GF-D8 (cell line): Measurements from ENCODE around the gene VGLL4.

ENCODE experiments used
- DNase-seq: peaks from one replicate; lab custom pipeline; 2025; lab: John Stamatoyannopoulos, UW

VGLL4 gene

DNA sequence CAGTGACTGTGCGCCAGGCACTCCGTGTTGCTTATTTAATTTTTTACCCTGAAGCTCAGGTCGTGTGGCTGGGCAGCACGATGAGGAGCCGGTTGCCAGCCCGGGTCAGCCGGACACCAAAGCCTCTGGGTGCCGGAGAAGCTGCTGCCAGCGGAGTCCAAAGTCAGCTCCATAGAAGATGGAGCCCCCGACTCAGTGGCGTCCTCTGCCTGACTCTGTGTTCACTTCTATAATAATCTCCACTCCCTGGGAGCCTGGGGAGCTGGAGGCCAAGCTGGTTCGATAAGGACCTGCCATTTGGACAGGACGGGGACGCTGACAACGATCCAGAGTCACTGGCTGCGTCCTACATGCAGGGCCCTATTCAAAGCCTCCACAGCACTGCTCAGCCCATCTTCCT lies 78.6 kb downstream of the VGLL4 start:
- DNase-seq = no peak

DNA sequence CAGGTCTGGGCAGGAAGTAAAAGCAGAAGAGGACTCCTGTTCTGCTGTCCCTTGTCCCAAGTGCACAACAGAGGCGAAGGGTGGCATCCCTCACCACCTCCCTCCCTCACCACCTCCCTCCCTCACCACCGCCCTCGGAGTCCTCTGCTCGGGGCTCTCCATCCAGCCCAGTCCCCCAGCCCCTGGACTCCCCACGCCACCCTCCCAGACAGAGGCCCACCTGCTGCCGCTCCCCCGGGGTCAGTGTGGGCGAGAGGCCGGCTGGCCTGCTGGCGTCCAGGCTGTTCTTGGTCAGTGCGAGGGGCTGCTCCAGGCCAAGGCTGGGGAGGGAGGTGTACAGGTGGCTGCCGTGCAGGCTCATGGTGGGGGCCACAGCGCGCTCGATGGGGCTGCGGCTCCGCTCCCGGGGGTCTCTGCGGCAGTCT lies 79.1 kb downstream of the VGLL4 start:
- DNase-seq = no peak

DNA sequence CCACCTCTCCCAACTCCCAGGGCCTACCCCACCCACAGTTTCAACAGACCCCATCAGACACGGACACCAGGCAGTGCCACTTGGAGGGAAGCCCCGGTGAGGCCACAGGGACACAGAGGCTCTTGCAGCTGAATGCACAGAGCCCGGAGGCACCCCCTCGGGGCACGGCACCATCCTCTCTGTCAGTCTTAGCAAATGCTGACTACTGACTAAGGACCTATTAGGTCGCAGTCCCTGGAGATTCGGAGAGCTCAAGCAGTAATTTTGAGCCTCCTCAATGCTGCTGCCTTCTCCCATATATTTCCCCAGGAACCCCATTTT lies 79.9 kb downstream of the VGLL4 start:
- DNase-seq = no peak

DNA sequence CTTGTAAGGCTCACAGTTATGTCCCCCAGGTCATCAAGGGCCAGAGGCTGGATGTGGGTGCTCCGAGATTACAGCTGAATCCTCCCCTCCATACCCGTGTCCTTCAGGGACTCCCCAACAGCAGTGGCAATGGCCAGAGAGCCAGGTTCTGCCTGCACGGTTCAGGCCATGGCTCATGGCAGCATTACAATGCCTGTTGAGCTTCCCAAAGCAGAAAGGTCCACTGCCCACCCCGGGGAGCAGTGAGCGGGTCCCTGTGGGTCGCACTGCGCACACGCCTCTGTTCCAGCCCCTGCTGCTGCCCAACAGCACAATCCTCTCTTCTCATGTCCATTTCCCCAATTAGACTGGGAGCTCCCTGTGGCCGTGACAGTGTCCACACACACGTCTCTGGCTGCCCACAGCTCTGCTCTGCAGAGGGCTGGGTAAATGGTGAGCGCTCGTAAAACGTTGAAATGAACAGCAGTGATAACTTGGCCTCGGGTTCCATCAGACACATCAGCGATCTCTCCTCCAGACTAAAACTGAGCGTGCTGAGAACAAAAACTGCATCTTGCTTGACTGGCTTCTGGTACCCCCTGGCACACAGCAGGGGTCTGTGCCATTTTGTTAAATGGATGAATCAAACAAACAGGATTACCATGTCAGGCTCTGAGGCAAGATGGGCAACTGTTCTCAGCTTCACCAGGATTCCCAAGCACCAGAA lies 80.4 kb downstream of the VGLL4 start:
- no peak for DNase-seq

DNA sequence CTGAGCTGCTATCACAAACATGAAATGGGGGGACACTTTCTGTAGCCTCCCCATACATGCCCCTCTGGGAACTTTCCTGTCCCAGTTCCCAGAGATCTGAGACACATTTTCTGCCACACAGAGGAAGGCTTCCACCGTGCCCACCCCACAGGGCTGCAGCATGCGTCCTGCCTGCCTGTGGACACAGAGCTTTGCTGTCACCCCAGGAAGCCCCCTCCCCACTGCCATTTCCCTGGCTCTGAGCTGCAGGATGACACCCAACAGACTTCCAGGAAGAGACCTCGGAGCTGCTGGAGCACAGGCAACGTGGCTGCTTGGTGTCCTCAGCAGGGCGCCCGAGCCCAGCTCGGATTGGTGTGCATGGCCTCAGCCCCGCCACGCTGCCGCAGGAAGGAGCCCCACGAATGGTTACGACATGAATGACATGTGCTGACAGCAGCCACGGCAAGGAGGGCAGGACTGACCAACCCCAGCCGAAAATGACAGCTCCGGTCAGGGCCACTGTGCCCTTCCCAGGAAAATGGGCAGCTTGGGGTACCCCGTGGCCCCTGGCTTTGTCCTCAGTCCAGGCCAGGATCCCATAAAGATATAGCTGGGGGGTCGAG lies 81.3 kb downstream of the VGLL4 start:
- DNase-seq = no peak

DNA sequence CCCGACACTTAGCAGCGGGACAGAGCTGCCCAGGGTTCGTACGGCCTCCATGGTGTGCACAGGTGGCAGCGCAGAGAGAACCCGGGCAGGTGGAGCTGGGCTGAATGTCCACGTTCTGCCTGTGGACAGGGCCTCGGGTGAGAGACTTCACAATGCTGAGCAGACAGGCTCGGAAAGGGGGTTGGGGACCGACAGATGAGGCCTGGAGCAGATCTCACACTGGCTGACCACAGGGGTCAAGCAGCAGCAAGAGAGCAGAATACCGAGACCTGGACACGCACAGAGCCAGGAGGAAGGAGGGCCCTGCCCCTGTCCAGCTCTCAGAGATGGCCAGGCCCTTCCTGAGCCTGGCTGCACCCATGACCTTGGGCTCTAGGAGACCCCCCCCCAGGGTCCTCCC lies 83.0 kb downstream of the VGLL4 start:
- DNase-seq = no peak

DNA sequence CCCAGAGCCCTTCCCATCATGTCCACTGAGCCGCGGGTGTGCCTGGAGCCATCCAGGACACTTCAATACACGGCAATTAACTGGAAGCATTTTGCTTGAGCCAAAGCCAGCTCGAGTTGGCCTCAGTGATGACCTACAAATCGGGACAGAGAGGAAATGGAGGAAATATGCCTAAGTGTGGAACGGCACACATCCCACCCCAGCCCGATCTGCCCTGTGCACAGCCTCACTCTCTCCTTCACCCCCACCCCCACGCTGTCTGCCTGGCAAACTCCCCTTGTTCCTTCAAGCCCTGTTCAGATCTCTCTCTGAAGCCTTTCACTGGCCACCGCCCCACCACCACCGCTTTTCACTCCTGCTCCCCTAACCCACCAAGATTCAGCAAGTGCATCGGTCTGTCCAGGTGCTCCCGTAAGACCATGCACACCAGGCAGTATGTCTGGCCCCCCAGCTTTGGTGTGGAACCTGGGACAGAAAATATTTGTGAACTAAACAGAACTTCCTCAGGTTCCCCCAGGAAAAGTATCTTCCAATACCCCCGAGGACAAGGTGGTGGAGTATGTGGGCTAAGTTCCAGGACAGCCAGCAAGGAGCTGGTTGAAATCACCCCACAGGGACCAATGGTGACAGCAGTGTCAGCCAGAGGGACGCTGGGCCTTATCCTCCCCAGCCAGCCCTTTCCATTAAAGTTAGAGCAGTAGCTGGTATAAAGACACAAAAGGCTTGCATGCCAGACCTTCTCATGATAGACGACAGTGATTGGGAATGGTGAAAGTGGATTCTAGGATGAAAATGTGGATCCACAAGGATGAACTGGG lies 83.7 kb downstream of the VGLL4 start:
- no peak for DNase-seq

DNA sequence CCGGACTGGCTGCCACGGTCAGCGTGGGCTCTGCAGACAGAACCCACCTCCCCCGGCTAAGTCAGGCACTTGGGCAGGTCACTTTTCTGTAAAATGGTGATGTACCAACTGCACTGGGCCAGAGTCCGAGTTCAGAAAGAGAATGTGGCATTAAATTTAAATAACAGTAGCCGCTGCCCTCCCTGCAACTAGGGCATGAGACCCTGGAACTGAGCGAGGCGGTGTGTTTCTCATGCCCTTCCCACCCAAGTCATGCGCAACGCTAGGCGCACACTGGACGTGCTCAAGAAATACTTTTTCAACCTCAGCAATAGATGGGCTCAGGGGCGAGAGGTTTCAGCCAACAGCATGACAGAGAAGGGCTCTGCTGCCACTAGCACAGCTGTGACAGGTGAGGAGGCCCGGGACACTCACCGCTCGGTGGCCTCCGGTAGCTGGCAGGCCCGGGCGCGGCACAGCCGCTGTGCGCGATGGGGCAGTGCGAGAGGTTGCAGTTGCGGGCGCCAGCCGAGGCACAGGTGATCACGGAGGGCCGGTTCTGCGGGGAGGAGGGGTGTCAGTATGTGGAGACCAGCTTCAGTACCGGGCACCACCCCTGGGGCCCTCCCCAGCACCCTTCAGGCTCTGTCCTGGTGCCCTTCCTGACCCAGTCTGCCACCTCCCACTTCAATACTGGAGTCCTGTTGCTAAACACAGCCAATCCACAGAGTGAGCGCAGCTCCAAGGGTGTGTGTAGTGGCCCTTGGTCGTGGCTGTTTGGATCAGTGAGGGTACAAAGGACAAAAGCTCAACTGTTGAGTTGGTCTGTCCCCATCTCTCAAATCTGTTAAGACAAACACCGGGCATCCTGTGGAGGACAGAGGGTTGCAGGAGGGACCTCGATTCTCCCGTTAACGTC lies 84.5 kb downstream of the VGLL4 start:
- no peak for DNase-seq

DNA sequence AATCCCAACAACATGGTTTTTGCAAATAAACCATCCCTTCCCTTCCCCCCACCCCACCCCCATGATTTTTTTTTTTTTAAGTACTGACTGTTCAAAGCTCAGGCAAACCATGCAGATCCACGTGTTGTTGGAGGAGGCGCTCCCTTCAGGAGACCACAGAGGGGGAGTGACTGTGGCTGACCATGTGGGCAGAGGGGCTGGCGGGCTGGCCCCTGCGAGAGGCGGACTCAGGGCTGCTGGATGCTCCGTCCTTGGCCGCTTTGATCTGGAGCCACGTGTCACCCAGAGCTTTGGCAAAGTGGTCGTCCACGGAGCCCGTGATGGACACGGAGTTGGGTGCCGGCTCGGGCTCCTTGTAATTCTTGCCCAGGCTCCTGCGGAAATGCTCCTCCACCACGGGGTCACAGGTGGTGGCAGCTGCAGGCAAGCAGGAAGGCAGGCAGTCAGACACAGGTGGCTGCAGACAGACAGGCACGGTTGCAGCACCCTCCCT lies 85.3 kb downstream of the VGLL4 start:
- DNase-seq = no peak

DNA sequence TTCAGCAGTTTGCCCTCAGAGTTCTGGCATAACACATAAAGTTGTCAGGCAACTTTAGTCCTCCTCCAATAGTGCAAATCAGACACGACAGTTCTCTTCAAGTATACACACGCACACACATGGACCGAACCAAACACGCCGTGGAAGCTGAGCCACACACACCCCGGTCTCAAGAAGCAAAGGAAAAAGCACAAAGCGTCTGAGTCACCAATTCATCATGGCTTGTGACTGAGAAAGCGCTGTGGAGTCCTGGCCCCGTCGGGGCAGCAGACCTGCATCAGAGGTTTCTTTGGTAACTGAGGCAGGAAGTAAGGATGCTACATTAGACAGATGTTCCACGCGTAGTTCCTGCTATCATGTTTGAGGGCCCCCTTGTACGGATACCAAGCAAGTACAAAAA lies 85.7 kb downstream of the VGLL4 start:
- no peak for DNase-seq

DNA sequence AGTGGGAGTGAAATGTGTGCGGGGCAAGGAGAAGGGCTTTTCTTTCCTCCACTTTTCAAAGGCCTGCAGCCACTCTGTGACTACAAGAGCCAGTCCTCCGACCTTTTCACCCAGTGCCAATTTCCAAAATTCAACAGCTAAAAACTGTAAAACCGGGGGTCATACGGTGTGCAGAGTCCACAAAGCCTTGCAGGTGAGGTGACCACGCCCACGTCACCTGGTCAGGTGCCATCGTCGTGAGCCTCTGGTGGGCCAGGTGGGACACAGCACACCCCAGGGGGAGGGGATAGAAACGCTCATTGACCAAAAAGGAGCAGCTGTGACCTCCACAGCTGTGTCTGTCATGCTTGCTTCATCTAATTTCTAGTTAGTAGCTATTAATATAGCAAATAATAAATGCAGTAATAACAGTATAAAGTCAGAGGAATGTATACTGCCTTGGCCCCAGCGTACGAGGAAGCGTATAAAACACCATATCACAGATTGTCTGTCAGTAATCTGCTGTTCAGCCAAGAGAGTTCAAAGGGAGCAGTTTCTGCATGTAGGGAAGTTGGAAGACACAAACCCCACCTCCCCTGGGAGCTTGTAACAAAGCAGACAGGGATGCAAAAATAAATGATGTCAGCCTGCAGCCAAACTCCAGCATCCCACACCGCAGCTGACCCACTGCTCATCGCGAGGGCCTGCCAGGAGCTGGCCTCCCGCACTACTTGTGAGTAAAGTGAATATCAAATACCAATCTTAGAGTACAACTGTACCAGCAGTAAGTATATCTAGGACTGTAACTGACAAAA lies 86.7 kb downstream of the VGLL4 start:
- DNase-seq = no peak

DNA sequence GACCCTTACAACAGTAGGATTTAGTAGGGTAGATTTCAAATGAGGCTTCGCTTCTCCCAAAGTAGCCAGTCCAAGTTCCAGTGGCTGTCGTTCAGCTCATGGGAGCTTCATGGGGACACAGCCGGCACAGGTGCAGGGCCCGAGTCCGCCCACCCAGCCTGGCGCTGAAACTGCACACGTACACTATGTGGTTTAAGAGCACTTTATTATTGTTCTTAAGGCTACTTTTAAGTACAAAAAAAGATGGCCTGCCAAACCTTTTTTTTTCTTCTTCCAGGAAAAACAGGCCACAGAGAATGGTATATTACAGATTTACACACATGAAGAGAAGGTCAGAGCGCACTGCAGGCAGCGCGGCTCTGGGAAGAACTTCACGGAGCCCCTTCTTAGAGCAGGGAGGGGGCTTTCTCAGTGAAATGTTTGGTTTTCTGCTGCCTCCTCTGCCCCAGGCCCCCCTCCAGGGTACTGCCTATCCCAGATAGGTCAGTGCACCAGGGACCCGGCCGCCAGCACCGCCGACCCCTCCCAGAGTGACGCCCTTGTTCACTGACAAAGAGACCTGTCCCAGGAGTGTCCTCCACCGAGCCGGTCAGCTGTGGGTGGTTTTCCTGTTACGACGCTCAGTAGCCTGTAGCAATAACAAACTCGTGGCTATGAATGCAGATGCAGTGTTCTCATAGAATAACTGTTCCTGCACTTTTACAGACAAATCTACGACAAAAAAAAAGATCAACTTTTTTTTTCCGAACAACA lies 87.7 kb downstream of the VGLL4 start:
- DNase-seq = no peak

DNA sequence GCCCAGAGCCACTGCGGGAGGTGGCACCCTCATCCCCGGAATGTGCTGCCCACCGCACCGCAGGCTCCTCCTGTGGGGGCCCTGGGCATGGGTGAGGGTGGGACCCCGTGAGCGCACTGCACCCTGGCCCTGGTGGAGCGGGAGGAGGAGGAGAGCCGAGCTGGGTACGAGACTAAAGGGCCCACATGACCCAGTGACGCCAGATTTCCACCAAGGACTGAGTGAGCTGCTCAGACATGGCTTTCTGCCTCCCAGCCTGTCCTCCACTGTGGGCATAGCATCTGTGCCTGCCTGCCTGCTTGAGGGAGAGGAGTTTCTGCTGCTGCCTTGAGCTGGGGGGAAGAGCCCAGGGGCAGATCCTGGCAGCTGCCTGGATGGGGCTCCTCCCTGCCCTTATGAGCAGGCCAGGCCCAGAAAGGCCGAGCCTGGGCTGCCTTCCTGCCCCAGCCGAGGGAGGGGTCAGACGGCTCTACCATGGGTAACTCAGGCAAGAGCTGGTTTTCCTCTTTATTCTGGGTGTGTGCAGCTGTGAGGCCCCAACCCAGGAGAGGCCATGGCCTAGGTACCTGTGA lies 88.4 kb downstream of the VGLL4 start:
- no peak for DNase-seq

DNA sequence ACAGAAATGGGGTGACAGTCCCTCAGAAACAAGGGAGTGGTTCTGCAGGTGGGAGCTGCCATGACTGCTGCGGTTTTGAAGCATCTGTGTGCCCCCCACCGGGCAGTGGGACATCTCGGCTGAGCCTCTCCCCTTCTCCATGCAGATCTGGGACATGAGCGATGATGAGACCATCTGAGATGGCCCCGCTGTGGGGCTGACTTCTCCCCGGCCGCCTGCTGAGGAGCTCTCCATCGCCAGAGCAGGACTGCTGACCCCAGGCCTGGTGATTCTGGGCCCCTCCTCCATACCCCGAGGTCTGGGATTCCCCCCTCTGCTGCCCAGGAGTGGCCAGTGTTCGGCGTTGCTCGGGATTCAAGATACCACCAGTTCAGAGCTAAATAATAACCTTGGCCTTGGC lies 89.0 kb downstream of the VGLL4 start:
- no peak for DNase-seq

DNA sequence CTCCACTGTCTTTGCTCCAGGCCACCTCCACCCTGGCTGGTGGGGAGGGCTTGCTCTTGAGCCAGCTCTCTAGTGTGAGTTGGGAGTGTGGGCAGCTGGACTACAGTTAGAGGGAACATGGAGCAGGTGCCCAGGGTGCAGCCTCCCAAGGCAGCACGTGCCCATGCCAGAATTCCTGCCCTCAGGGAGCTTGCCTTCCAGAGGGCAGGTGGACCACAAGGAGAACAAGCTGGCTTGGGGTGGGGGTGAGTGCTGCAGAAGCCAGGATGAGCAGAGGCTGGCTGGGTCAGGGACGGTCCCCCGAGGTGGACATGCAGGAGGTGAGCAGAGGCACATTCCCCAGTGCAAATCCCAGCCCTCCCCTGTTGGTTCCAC lies 89.5 kb downstream of the VGLL4 start:
- DNase-seq = no peak

DNA sequence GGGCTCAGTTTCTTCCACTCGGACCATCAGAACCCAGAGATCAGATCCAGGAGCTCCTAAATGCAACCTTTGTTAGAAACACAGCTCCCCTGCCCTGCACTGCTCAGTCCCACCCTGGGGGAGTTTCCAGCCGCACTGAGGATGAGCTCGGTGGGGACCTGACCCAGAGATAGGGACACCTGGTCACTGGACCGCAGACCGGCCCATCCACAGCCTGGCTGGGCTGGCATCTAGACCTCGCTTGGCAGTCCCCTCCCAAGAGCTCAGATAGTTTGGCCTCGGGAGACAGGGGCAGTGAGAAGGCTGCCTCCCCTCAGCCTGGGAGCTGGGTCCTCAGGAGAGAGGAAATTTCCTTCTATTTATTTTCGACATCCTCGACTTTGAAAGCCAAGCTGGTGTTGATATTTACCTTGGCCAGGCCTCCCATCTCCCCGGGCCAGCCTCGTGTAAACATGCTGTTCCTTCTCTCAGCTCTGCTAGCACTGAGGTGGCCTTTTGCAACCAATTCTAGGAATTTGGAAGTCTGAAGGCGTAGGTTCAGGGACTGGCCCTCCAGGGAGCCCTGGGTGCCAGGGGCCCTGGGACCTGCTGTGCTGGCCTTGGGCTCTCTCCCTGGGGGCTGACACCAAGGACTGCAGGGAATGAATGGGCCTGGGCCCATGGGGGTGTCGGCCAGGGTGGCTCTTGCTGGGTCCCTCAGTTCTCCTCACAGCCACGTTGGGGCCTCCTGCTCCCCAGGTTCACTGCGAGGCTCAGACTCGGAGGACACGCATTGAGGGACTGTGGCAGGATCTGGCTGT lies 90.1 kb downstream of the VGLL4 start:
- no peak for DNase-seq

DNA sequence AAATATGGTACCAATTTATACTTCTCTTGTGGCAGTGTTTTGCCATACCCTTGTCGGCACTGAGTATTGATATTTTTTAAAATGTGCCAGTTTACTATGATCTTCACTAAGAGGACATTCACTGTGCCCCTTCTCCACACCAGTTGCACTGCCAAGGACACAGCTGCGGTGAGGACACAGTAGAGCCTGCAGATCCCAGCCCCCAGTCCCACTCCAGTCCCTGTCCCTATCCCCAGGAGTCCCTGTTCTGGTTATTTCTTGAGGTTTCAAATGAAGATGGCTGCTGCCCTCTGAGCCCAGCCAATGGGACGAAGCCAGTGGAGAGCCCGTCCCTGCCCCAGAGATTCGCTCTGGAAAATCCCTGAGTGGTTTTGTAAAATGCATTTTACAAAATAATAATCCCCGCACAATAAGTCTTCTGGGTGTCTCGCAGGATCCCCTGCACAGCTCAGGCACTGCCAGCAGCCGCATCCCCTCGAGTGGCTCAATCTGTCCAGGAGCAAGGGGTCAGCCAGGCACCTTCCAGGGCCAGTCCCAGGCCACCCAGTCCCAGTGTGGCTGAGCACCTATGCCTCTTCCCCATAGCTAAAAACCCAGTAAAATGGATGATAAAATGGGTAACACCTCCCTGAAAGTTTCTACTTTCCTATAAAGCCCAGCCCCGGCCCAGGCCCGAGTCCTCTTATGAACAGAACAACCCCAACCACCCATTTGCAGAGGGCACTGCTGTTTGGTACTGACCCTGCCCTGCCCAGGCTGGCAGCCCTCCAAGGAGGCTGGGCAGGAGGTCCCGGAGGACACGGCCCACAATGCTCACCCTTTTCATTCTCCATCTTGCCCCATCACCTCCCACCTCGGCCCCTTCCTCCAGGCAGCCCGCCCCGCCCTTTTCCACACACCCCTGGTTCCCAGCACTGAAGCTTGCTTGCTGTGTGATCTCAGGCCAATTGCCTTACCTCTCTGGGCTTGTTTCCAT lies 91.1 kb downstream of the VGLL4 start:
- no peak for DNase-seq

DNA sequence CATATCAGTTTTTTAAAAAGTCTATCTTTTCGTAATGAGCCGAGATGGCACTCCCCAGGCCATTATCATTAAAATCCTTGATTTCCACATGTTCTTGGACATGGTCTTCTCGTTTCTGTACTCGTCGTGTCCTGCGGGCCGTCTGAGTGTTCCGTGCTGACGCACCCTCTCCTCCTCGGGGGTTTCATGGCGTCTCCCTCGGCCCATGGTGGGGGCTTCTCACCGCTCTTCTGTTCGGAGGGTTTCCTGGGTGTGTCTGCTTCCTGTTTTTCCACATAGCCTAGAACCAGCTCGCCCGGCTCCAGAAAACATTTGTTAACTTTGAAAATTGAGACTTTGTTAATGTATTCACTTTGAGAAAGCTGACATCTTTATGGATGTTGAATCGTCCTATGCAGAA lies 92.7 kb downstream of the VGLL4 start:
- DNase-seq = no peak
